Measurements from ENCODE around the gene CLIP1. TPM values are rescaled to one million over a fixed set of nuclear protein-coding genes. Genes with fewer than 3 reads are reported as not detected.

The CLIP1 gene
- total and polyA plus RNA-seq, 2 of the 4 experiments (the other 2 are of a cell fraction): 38.0 to 54.8 TPM

DNA sequence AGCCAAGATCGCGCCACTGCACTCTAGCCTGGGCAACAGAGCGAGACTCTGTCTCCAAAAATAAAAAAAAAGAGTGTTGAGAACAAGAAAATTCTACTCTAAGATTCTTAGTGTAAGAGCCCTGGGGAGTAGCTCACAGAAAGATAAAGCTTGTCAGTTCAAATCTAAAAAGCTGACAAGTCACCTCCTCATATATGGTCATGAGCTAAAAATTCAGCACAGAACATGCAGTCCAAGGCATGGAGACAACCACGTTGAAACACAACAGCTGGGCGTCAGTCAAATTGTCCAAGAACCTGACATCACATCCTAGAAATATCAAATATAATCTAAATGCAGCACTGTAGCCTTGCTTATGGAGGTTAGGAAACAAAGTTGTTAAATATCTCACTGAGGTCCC is 47.8 kb downstream of the CLIP1 start:
- Histone ChIP-seq H2BK15ac (ENCODE audit: low read depth, low read length) (no peak overlapping the region; the same call in 2 of the 3 replicates), H2AK9ac (replicated peaks; ENCODE audit: low read depth, low read length, poor library complexity) (no peak overlapping the region), H2AFZ (replicated peaks; ENCODE audit: low read length, poor library complexity) (no peak overlapping the region), H3K9me3 (ENCODE audit: control insufficient read depth, insufficient read depth, low read length) (no peaks in the 10 kb centered on the region), H4K91ac (ENCODE audit: insufficient read depth, low read depth, low read length) (no peak overlapping the region), H3K4me1 (ENCODE audit: control insufficient read depth, insufficient read depth, low read length) (no peaks in the 10 kb centered on the region), H2BK120ac (ENCODE audit: low read depth, low read length) (no peak overlapping the region), H3K9ac (ENCODE audit: low read depth, low read length) (no peak overlapping the region), H3K56ac (ENCODE audit: extremely low read depth, insufficient read depth, low read length) (no peak overlapping the region), H3K4ac (ENCODE audit: low read depth, low read length) (no peak overlapping the region), H3K23ac (ENCODE audit: low read depth, low read length) (no peak overlapping the region), H3K14ac (replicated peaks; ENCODE audit: low read depth, low read length) (no peak overlapping the region; the same call in 1 of the 2 replicates), H3K4me3 (ENCODE audit: insufficient read depth, low read depth, low read length) (no peak overlapping the region), H2BK20ac (ENCODE audit: low read depth, low read length) (no peak overlapping the region), H2AK5ac (ENCODE audit: low read depth, low read length) (peak overlapping the region; percentile 28; the same call in 1 of the 2 replicates), H3K4me2 (ENCODE audit: low read depth, low read length) (no peak overlapping the region), H3K27me3 (ENCODE audit: control insufficient read depth, insufficient read depth, low read length) (no peaks in the 10 kb centered on the region), H4K20me1 (ENCODE audit: insufficient read depth, low read length) (peaks cover 6% of the 10 kb centered on the region; the same call in 1 of the 2 replicates), H4K5ac (ENCODE audit: low read depth, low read length) (no peak overlapping the region), H3K27ac (ENCODE audit: insufficient read depth, low read length) (no peak overlapping the region), H4K8ac (ENCODE audit: low read depth in 2 of 2, low read length in 2 of 2) (no peak overlapping the region), H3K36me3 (ENCODE audit: control insufficient read depth, insufficient read depth, low read length) (peaks cover 31% of the 10 kb centered on the region), H2BK5ac (ENCODE audit: low read depth, low read length, poor library complexity, severe bottlenecking) (peak overlapping the region; percentile 50), H3K79me1 (ENCODE audit: low read depth in 1 of 2, low read length in 2 of 2) (peaks cover 14 to 51% of the 10 kb centered on the region in 2 experiments), H3K18ac (ENCODE audit: low read depth, low read length) (no peak overlapping the region; the same call in 1 of the 2 replicates), H3K9me1 (ENCODE audit: insufficient read depth, low read length) (peaks cover 9% of the 10 kb centered on the region)
- ChIA-PET POLR2A (ENCODE audit: unreplicated experiment) (interaction anchor here (0.7 kb wide), 1 partner anchor 100 kb away, joined by 4 read pairs; no protein-coding TSS in a partner anchor), CTCF (interaction anchor here (0.6 to 2.0 kb wide), 4 partner anchors 16 to 206 kb away, joined by 3 to 11 read pairs (median 9); no protein-coding TSS in a partner anchor)
- DNase-seq (no peak), ATAC-seq (ENCODE audit: low read depth) (no peak)
- in situ Hi-C loops (cut with MboI; ENCODE audit: low sequenced_read_pairs) (no loop called here), dilution Hi-C loops (cut with HindIII; ENCODE audit: low sequenced_read_pairs, unreplicated experiment) (no loop called here), intact Hi-C loops (cut with micrococcal nuclease) (no loop called here)
- no TSS peak for BruUV-seq (replicated peaks)
- no CpG with 5 or more reads among the region's 5 CpGs for WGBS, 2 experiments (ENCODE audit: extremely low coverage in 2 of 2, insufficient read length in 1 of 2)
- TF ChIP-seq CEBPB (IDR thresholded peaks at IDR 0.05; ENCODE audit: low read depth, low read length) (no peak), CHD1 (IDR thresholded peaks at IDR 0.05; ENCODE audit: low read depth, low read length) (no peak), MXI1 (IDR thresholded peaks at IDR 0.05; ENCODE audit: borderline replicate concordance, low read depth, low read length) (no peak), BHLHE40 (IDR thresholded peaks at IDR 0.05; ENCODE audit: low read depth, low read length) (no peak), RAD21 (IDR thresholded peaks at IDR 0.05; ENCODE audit: low read length) (no peak), SMC3 (IDR thresholded peaks at IDR 0.05; ENCODE audit: low read depth, low read length) (no peak), MAFK (IDR thresholded peaks at IDR 0.05; ENCODE audit: low read depth, low read length) (no peak), NFE2L2 (IDR thresholded peaks at IDR 0.05; ENCODE audit: low read depth, low read length) (no peak), RFX5 (IDR thresholded peaks at IDR 0.05; ENCODE audit: low read depth, low read length) (no peak), POLR2A (IDR thresholded peaks at IDR 0.05; ENCODE audit: low read depth, low read length) (no peak)
- TF ChIP-seq, protein P1, sequence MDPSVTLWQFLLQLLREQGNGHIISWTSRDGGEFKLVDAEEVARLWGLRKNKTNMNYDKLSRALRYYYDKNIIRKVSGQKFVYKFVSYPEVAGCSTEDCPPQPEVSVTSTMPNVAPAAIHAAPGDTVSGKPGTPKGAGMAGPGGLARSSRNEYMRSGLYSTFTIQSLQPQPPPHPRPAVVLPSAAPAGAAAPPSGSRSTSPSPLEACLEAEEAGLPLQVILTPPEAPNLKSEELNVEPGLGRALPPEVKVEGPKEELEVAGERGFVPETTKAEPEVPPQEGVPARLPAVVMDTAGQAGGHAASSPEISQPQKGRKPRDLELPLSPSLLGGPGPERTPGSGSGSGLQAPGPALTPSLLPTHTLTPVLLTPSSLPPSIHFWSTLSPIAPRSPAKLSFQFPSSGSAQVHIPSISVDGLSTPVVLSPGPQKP (IDR thresholded peaks at IDR 0.05; ENCODE audit: borderline replicate concordance, low read depth, low read length): no peak

Data from IMR-90 (cell line).